Central memory CD8-positive, alpha-beta T cell (primary cell): ENCODE measurements around the gene ARFIP1.
"Not testable (repeated sequence)": the region's sequence is repeated elsewhere in the genome, so short reads cannot be mapped to it uniquely, and the experiment has no call there.

Source experiments
- ATAC-seq: fragments of 150-1000 bp; cut with Tn5 transposase; replicated peaks from 2 replicates; pipeline ENCODE4 v1.10.0; 2022; ENCODE audit warnings: mild to moderate bottlenecking, moderate FRiP score, moderate number of reproducible peaks; ENCODE audit not compliant: poor library complexity, severe bottlenecking; ENCODE audit errors: extremely low read depth
- DNase-seq, 2 donors: peaks; one replicate each; pipeline ENCODE4 v3.0.0; 2021; ENCODE audit warnings: low spot score in 2 of 2
- H3K27ac Mint-ChIP-seq: one replicate; pipeline ENCODE4 v1.8.0; 2022; ENCODE audit warnings: low read depth, mild to moderate bottlenecking, moderate library complexity, mixed read lengths
- H3K27me3 Mint-ChIP-seq: one replicate; pipeline ENCODE4 v1.8.0; 2022; ENCODE audit warnings: mixed read lengths
- H3K36me3 Mint-ChIP-seq: one replicate; pipeline ENCODE4 v1.8.0; 2022; ENCODE audit warnings: mild to moderate bottlenecking, moderate library complexity, mixed read lengths; ENCODE audit not compliant: insufficient read depth
- H3K4me1 Mint-ChIP-seq: one replicate; pipeline ENCODE4 v1.8.0; 2022; ENCODE audit warnings: mixed read lengths
- H3K4me3 Mint-ChIP-seq: one replicate; pipeline ENCODE4 v1.8.0; 2022; ENCODE audit warnings: mild to moderate bottlenecking, moderate library complexity, mixed read lengths
- H3K9me3 Mint-ChIP-seq: one replicate; pipeline ENCODE4 v1.8.0; 2022; ENCODE audit warnings: mixed read lengths

ARFIP1 gene, protein sequence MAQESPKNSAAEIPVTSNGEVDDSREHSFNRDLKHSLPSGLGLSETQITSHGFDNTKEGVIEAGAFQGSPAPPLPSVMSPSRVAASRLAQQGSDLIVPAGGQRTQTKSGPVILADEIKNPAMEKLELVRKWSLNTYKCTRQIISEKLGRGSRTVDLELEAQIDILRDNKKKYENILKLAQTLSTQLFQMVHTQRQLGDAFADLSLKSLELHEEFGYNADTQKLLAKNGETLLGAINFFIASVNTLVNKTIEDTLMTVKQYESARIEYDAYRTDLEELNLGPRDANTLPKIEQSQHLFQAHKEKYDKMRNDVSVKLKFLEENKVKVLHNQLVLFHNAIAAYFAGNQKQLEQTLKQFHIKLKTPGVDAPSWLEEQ

DNA sequence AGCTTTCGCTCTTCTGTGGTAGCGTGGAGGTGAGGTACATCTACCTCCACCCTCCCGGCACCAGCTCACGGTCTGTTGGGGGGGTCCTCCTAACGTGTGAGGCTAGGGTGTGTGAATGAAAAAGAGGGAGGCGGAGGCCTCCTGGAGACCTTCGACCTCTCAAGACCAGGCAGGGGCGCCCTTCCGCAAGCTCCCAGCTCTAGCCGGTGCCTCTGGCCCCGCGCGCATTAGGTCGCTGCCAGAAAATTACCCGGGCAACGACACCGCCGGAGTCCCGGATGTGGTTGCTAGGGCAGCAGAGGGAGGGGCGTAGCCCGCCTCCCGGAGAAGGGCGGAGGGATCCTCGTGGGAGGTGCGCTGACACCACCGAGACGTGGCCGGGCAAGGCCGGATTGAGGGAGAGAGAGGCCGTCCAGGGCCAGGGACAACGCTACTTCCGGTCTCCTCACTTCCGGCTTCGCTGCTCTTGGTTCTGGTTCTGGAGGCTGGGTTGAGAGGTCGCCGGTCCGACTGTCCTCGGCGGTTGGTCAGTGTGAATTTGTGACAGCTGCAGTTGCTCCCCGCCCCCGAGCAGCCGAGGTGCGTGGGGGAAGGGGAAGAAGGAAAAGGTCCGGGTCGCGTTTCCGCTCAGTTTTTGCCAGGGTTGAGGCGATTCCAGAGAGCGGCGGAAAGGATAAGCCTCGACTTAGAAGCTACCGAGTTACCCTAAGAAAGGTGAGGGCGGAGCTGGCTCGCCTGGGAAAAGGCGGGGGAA lies at the start of gene ARFIP1, which contains the start of gene TIGD4:
TSS of gene ARFIP1 (plus strand) at position 442 of the 754 bp plus-strand sequence. CDS start 49,680 bp downstream, outside the sequence.
TSS of gene TIGD4 (minus strand) at position 218 of the 754 bp plus-strand sequence. CDS start 8,726 bp downstream, outside the sequence.
- Mint-ChIP-seq H3K27me3 (no peaks in the 10 kb centered on the region), H3K36me3 (peaks cover 16% of the 10 kb centered on the region), H3K4me3 (peak within 1 kb of the TSS; percentile 100), H3K9me3 (no peaks in the 10 kb centered on the region), H3K27ac (peak within 1 kb of the TSS; percentile 89), H3K4me1 (peaks cover 43% of the 10 kb centered on the region)
- ATAC-seq (peak; percentile 91), DNase-seq (peak; percentile 89 to 92)

DNA sequence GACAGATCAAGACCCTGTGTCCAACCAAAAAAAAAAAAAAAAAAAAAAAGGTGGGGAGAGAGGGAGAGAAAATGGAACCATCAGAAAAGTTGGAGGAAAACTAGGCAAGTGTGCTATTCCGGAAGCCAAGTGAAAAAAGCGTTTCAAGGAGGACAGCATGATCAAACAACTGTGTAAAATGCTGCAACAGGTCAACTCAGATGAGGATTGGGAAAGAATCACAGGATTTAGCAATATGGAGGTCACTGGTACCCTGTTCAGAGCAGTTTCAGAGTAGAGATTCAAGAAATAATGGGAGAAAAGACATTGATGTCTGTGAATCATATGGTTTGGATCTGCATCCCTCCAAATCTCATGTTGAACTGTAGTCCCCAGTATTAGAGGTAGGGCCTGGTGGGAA lies 47.8 kb upstream of the ARFIP1 start:
- no peak overlapping the region for H3K27ac Mint-ChIP-seq
- no peak for DNase-seq
- ATAC-seq = no peak
- H3K9me3 Mint-ChIP-seq = no peaks in the 10 kb centered on the region
- peaks cover 4% of the 10 kb centered on the region for H3K4me1 Mint-ChIP-seq
- H3K36me3 Mint-ChIP-seq = no peaks in the 10 kb centered on the region
- H3K27me3 Mint-ChIP-seq = peaks cover 17% of the 10 kb centered on the region
- no peak overlapping the region for H3K4me3 Mint-ChIP-seq

DNA sequence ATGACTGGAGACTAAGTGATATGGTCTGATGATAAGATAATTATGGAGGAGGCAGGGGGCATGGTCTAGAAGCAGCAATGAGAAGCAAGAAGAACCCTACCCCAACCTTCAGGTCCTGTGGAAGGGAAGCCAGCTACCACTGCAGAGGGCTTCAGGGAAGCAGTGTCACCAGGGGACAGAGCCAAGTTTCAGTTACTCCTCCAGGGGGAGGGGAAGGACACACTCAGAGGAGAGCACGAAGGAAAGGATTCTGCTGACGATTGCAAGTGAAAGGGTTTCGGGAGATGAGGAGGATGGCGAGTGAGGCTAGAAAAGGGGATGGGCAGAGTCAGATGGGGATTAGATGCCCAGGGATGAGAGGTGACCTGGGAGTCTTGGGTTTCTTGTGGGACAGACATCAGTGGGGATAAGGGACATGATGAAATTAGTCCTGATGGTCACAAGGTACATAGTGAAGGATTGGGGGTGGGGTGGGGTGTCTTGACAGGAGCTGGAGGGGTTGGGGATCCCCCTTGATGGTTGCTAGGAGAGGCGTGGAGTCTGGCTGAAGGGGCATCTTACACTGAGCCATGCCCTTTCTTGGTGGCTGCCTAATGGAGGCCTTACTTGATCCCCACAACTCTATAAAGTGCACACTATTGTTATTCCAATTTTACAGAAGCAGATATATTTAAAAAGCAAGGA lies 45.6 kb upstream of the ARFIP1 start:
- H3K27me3 Mint-ChIP-seq = peaks cover 8% of the 10 kb centered on the region
- no peak for DNase-seq
- H3K4me3 Mint-ChIP-seq = no peak overlapping the region

DNA sequence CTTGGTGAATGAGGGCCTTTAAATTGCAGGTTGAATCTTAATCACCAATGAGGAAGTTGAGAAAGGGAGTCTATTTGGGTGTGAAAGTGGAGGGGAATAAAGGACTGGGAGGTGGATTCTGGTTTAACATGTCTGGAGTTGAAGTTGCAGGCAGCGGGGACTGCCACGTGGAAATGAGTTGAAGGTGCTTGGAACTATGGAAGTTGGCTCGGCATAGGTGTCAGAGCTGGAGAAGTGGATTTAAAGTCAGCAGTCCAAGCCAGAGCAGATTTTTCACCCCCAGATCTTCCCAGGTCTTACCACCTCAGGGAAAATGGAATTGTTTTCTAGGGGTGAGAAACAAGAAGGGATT lies 45.1 kb upstream of the ARFIP1 start:
- ATAC-seq = no peak
- H3K36me3 Mint-ChIP-seq = no peaks in the 10 kb centered on the region

More for the DNA sequence above, 45.6 kb upstream of the ARFIP1 start:
- peaks cover 4% of the 10 kb centered on the region for H3K4me1 Mint-ChIP-seq
- H3K36me3 Mint-ChIP-seq = no peaks in the 10 kb centered on the region
- no peak for ATAC-seq
- peak overlapping the region; percentile 11 for H3K27ac Mint-ChIP-seq
- H3K9me3 Mint-ChIP-seq = no peaks in the 10 kb centered on the region

DNA sequence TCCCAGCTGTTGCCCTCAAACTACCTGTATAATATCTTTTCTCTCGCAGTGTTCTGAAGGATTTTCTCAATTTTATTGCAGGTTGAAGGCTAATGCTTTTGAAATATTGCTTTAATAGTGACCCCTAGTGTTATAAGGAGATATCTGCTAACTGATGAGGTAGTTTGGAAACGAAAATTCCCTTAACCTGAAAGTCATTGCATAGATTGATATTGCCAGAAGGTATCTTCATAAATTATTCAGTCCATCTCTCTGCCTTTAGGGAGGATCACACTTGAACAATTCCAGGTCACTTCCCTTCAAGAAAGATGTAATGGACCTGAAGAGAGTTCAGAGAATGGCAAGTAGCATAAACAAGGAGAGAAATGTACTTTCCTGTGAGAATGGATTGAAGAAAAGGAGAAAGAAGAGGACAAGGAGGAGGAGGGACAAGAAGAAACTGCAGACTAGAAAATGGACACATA lies 44.3 kb upstream of the ARFIP1 start:
- Mint-ChIP-seq H3K27me3 (peaks cover 8% of the 10 kb centered on the region), H3K9me3 (no peaks in the 10 kb centered on the region), H3K4me3 (no peak overlapping the region), H3K27ac (no peak overlapping the region), H3K4me1 (peaks cover 4% of the 10 kb centered on the region), H3K36me3 (no peaks in the 10 kb centered on the region)
- DNase-seq (no peak), ATAC-seq (peak; percentile 52)

More for the DNA sequence above, 45.1 kb upstream of the ARFIP1 start:
- no peaks in the 10 kb centered on the region for H3K9me3 Mint-ChIP-seq
- H3K27me3 Mint-ChIP-seq = peaks cover 8% of the 10 kb centered on the region
- H3K4me1 Mint-ChIP-seq = peaks cover 4% of the 10 kb centered on the region
- H3K4me3 Mint-ChIP-seq = no peak overlapping the region
- peak overlapping the region; percentile 11 for H3K27ac Mint-ChIP-seq
- DNase-seq = no peak

DNA sequence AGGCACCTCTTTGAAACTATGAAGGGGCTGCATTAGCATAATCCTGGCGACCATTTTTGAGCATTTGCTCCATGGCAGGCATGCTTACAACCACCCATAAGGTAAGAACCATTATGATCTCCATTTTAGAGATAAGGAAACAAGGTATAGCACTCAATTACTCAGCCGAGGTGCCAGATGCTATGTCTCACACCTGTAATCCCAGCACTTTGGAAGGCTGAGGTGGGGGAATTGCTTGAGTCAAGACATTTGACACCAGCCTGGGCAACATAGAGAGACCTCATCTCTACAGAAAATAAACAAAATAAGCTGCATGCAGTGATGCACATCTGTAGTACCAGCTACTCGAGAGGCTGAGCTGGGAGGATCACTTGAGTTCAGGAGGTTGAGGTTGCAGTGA lies 43.8 kb upstream of the ARFIP1 start:
- no peak overlapping the region for H3K27ac Mint-ChIP-seq
- no peak for ATAC-seq
- H3K36me3 Mint-ChIP-seq = no peaks in the 10 kb centered on the region
- H3K4me1 Mint-ChIP-seq = peaks cover 4% of the 10 kb centered on the region
- DNase-seq = no peak
- H3K4me3 Mint-ChIP-seq = no peak overlapping the region
- H3K27me3 Mint-ChIP-seq = peaks cover 8% of the 10 kb centered on the region
- no peaks in the 10 kb centered on the region for H3K9me3 Mint-ChIP-seq

DNA sequence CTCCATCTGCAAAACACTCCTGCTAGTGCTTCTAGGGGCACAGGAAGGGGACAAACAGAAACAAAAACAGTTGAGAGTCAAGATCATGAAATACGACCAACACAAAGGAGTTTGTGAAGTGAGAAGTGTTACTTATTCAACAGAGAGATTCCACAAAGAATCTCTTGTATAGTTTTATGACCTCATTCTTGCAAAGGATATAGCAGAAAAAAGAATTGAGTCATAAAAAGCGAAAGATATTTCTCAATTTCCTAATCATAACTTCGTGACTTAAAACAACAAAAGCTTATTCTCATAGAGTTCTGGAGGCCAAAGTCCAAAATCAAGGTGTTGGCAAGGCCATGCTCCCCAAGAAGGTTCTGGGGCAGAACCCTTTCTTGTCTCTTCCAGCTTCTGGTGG lies 40.9 kb upstream of the ARFIP1 start:
- H3K36me3 Mint-ChIP-seq = no peaks in the 10 kb centered on the region
- peaks cover 9% of the 10 kb centered on the region for H3K27me3 Mint-ChIP-seq
- no peak for ATAC-seq
- no peaks in the 10 kb centered on the region for H3K9me3 Mint-ChIP-seq
- DNase-seq = no peak
- H3K4me3 Mint-ChIP-seq = no peak overlapping the region
- no peak overlapping the region for H3K27ac Mint-ChIP-seq
- H3K4me1 Mint-ChIP-seq = peaks cover 4% of the 10 kb centered on the region

DNA sequence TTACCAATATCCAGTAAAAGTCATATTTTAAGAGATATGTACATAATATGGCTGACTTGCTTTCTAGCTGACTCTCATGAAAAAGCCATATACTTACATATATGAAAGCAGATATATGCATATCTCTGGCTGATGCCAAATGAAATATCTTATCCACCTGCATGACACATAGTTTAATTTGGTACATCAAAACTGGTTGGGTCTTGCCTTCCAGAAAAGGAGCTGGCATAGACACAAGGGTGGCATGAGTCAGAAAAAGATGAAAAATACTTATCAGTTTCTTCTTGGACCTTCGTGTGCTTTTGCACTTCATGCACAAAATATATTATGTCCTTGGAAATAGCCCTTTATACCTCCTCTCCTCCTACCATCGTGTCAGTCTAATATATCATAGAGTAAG lies 32.3 kb upstream of the ARFIP1 start:
- H3K27me3 Mint-ChIP-seq = peaks cover 20% of the 10 kb centered on the region
- H3K36me3 Mint-ChIP-seq = no peaks in the 10 kb centered on the region
- no peaks in the 10 kb centered on the region for H3K9me3 Mint-ChIP-seq
- ATAC-seq = no peak
- H3K27ac Mint-ChIP-seq = no peak overlapping the region
- H3K4me3 Mint-ChIP-seq = no peak overlapping the region
- no peak for DNase-seq
- no peaks in the 10 kb centered on the region for H3K4me1 Mint-ChIP-seq

DNA sequence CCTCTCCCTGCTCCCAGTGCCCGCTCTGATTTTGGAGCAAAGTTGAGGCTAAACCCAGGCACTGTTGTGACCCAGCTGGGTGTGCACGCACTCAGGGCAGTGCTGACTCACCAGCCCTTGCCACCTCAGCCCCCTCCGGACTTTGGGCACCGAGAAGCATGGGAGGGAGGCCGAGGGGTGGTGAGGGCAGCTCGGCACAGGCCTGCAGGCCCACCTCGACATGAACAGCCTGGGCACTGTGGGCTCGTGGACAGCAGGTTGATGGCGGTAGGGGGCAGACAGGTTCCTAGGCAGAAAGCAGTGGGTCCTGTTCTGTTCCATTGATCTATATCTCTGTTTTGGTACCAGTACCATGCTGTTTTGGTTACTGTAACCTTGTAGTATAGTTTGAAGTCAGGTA lies 31.1 kb upstream of the ARFIP1 start:
- ATAC-seq = no peak
- Mint-ChIP-seq H3K4me1 (no peaks in the 10 kb centered on the region), H3K27me3 (peaks cover 20% of the 10 kb centered on the region)

DNA sequence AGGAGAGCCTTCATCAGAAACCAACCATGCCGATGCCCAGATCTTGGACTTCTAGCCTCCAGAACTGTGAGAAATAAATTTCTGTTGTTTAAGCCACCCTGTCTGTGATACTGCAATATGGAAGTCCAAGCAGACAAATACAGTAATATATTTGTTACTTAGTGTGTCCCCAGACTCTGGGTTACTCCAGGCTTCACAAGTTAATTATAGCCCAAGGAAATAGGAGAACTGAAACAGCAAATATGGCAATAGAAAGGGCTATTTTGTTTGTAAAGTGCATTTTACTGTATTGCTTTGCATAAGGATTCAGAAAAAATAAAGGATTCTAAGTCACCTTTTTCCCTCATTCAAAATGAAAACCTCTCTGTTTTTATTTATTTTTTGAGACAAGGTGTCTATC lies 16.0 kb upstream of the ARFIP1 start:
- DNase-seq (no peak), ATAC-seq (no peak)
- peaks cover 33% of the 10 kb centered on the region for H3K27me3 Mint-ChIP-seq
- no peaks in the 10 kb centered on the region for H3K36me3 Mint-ChIP-seq
- H3K4me3 Mint-ChIP-seq = no peak overlapping the region
- H3K27ac Mint-ChIP-seq = no peak overlapping the region
- H3K4me1 Mint-ChIP-seq = no peaks in the 10 kb centered on the region
- no peaks in the 10 kb centered on the region for H3K9me3 Mint-ChIP-seq

More for the DNA sequence above, 31.1 kb upstream of the ARFIP1 start:
- Mint-ChIP-seq H3K27ac (no peak overlapping the region), H3K4me3 (no peak overlapping the region), H3K9me3 (no peaks in the 10 kb centered on the region), H3K36me3 (no peaks in the 10 kb centered on the region)
- no peak for DNase-seq

DNA sequence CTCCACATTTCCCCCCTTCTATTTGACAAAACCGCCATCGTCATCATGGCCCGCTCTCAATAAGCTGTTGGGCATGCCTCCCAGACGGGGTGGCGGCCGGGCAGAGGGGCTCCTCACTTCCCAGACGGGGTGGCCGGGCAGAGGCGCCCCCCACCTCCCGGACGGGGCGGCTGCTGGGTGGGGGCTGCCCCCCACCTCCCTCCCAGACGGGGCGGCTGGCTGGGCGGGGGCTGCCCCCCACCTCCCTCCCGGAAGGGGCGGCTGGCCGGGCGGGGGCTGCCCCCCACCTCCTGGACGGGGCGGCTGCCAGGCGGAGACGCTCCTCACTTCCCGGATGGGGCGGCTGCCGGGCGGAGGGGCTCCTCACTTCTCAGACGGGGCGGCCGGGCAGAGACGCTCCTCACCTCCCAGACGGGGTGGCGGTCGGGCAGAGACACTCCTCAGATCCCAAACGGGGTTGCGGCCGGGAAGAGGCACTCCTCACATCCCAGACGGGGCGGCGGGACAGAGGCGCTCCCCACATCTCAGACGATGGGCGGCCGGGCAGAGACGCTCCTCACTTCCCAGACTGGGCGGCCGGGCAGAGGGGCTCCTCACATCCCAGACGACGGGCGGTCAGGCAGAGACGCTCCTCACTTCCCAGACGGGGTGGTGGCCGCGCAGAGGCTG lies 14.6 kb upstream of the ARFIP1 start:
- ATAC-seq, H3K4me1 Mint-ChIP-seq, H3K27ac Mint-ChIP-seq, H3K36me3 Mint-ChIP-seq, DNase-seq, H3K4me3 Mint-ChIP-seq, H3K9me3 Mint-ChIP-seq: not testable (repeated sequence)
- peaks cover 24% of the 10 kb centered on the region for H3K27me3 Mint-ChIP-seq
